Cerebellar nuclear complex (tissue), 1 donor: ENCODE data around the gene RAET1G.
"Not testable (repeated sequence)": the region's sequence is repeated elsewhere in the genome, so short reads cannot be mapped to it uniquely, and the experiment has no call there.

Experiments
- DNase-seq, 2 experiments: peaks; one replicate each; lab custom pipeline; 2025; lab: John Stamatoyannopoulos, UW

RAET1G gene

DNA sequence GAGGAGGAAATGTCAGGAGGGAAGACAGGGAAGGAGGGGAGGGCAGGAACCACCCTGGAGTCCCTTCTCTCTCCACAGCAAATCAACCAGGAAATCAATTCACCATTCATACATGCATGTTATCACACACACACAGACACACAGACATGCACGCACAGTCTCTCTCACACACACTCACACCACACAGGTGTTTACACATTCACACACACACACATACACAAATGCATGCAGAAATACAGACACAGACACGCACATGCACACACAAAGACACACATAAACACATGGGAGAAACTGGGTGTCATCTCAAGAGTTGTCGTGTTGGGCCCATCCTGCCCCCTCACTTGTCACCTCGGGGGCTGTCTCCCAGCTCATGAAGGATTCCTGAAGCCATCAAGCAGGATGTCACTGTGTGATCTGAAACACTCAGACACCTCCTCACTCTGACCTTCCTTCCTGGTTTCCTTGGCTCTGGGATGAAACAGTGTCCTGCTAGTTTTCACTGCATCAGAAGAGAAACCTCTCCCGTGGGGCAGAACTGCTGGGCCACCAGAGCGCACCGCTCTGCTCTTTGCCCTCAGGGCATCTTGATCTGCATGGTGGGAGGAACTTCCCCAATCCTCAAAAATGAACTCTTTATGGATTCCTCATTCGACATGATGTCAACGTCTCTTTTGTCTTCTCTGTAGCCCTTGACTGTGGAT lies 9.2 kb downstream of the RAET1G start:
- DNase-seq, result no peak

GRCh38 chr6:149913085-149913484 lies 9.8 kb downstream of the RAET1G start:
- DNase-seq, result no peak

DNA sequence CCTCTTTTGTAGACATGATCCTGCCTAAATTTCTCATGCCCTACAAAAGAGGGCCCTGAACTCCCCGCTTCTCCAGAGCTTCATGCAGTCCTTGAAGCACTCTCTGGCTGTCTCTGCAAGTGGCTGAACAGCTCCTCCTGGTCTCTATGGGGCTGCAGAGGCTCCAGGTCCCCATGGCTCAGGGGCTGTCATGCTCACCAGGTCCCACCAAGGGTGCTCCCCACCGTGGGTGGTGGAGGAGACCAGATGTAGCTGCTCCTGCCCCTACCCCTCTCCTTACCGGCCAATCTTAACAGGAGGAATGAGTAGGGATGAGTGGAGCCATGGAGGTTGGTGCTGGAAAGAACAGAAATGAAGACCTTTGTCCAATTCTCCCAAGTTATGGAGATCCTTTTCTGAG lies 10.2 kb downstream of the RAET1G start:
- not testable (repeated sequence) for DNase-seq

DNA sequence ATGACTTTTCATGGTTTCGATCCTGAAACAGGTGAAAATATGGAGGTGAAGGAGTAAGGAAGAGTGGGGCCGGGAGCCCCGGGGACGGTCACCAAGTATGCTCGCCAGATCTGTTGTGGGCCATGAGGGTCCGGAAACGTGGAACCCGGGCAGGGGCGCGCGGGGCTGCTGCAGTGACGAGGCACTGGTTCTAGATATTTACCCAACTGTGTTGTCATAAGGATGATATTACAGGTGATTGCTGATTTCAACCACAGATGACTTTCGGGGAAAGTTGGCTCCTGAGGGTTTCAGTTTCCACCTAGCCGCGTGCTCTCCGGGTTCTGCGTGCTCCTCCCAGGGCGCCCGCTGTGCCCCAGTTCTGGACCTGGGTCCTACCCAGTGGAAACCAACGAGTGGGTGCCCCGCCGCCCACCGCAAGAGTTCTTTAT lies 12.2 kb downstream of the RAET1G start:
- DNase-seq, result no peak

- no peak for DNase-seq
Observed at GRCh38 chr6:149909701-149910470, 13.0 kb downstream of the RAET1G start.

DNA sequence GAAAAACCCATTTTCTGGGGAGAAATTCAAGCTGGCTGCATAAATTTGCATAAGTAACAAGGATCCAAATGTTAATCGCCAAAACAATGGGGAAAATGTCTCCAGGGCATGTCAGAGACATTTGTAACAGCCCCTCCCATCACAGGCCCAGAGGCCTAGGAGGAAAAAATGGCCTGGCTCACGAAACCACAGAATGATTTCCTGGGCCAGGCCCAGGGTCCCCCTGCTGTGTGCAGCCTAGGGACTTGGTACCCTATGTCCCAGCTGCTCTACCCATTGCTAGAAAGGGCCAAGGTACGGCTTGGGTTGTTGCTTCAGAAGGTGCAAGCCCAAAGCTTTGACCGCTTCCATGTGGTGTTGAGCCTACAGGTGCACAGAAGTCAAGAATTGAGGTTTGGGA lies 14.4 kb downstream of the RAET1G start:
- DNase-seq, result not testable (repeated sequence)

- DNase-seq, result no peak
Observed at GRCh38 chr6:149907317-149907716, 15.6 kb downstream of the RAET1G start.

DNA sequence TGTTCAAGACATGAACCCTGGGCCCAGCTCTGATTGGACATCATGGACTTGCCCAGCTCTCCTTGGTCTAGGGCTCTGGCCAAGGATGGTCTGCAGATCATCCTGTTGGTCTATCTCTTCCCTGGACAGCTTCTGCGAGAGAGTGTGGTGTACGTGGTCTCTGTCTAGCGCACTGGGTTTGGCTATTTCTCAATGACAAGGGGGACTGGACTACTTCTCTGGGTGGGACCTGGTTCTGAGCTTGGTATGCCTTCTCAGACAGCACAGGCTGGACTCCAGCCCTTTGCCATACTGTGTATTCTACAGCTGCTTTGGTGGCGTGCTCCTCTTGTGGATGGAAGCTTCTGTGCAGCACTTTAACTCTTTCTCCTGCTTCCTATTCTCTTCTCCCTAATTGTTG lies 16.5 kb downstream of the RAET1G start:
- no peak for DNase-seq

GRCh38 chr6:149905911-149906371 lies 17.0 kb downstream of the RAET1G start:
- DNase-seq, result no peak

DNA sequence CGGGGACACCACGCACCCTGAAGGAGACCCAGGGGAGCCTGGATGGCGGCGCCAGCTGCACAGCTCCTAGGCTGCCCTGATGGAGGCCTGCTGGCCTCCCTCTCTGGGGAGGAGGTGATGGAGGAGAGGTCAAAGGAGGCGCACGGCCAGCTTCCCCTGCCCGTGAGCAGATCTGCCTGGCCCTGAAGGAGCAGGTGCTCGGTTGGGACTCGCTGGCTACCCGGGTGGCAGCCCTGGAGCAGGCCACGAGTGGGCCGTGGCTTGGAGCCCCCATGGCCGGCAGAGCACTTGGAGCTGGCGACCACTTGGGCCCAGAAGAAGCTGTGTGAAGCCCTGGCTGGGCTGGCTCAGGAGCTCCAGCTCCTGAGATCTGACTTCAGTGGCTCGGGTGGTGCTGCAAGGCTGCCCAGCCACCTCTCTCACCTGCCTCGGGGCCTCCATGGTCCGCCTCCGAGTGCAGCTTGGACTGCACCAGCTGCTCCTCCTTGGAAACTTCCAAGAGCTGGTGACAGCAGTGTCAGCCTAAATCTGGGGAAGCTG lies 17.5 kb downstream of the RAET1G start:
- DNase-seq, result no peak

DNA sequence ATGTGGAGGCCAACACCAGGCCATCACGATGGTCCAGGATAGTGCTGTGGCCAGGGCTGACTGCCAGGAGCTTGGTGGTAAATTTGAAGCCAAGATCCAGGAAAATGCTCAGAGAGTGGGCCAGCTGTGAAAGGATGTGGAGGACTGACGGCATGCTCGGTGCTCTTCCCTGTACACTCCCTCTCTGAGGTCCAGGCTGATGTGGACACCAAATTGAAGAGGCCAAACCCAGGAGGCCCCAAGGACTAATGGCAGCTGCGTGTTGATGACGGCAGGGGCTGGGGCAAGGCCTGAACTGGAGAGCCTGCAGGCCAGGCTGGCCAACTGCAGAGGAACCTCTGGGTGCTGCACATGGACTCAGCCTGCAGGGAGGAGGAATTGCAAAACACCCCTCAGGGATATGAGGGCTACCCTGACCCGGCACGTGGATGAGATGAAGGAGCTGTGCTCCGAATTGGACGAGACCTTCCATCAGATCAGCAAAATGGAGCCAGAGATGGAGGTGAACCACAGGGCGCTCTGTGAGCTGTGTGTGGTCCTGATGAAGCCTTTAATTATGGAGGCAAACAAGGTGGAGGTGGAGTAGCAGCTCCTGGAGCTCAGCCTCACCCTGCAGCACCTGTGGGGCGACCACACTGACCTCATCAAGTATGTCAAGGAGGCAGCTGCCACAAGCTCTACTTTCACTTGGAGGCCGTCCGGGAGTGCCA lies 18.1 kb downstream of the RAET1G start:
- no peak for DNase-seq

DNA sequence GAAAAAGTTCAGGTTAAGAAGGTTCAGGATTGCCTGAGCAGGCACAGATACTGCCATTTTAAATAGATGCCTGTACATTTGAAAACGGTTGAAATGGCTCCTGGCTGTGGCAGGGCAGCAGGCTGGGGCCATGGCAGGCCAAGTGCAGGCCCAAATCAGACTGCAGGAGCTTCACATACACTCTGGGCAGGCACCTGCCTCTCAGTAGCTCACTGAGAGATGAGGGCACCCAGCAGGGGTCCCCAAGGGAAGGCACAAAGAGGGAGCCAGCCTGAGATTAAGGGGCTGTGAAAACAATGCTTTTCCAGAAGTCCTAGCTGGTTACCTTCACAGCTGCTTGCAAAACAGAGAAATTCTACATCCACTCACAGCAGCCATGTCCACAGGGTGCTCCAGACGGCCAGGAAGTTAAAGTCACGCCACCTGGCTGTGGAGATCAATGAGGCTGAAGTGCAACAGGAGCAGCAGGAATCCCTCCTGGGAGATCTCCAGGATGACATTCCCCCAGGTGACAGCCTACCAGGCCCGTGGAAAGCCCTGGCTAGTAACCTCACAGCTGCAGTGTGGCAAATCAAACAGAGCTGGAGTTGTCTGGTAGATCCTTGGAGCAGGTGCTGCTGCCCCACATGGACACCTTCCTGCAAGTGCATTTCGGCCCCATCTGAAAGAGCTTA lies 18.8 kb downstream of the RAET1G start:
- DNase-seq, result no peak

GRCh38 chr6:149901444-149902140 lies 21.3 kb downstream of the RAET1G start:
- no peak for DNase-seq

- DNase-seq, result no peak
Observed at GRCh38 chr6:149900620-149901443, 22.1 kb downstream of the RAET1G start.

GRCh38 chr6:149899926-149900619 lies 22.8 kb downstream of the RAET1G start:
- DNase-seq, result no peak

GRCh38 chr6:149899486-149899885 lies 23.4 kb downstream of the RAET1G start:
- no peak for DNase-seq

DNA sequence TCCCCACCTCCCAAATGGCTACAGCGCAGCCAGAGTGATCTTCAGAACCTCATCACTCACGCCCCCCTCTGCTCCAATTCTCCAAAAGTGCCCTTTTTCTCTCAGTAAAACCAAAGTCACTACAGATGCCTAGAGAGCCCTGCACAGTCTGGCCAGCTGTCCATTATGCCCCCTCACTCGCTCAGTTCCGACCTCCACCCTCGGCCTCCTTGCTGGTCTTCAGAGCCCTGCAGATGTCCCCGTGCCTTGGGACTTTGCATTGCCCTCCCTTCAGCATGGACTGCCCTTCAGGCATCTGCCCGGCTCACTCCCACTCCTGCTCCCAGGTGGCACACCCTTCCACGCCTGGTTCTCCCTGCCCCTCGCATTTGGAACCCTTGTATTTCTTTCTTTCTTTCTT lies 24.0 kb downstream of the RAET1G start:
- DNase-seq, result no peak

- DNase-seq, result no peak
Observed at GRCh38 chr6:149897855-149898744, 24.8 kb downstream of the RAET1G start, which contains the start of gene RAET1E. Gene RAET1E, minus strand, starts transcription at chr6:149898113. Its CDS starts 7,212 bp downstream, at chr6:149890901.
